H9 (cell line): Measurements from ENCODE around the gene SPAG17. TPM values are rescaled to one million over a fixed set of nuclear protein-coding genes. Genes with fewer than 3 reads are reported as not detected.

ENCODE experiments used
- DNase-seq: peaks from one replicate; pipeline ENCODE4 v3.0.0-alpha.2; 2017
- H2AFZ ChIP-seq: one replicate; pipeline ENCODE4 v1.6.1; 2013; ENCODE audit warnings: mild to moderate bottlenecking, low read length, control low read depth, moderate library complexity
- H2AK5ac ChIP-seq: 2 replicates; pipeline ENCODE4 v1.6.1; 2013; ENCODE audit warnings: low read length, control low read depth, mixed read lengths; ENCODE audit not compliant: insufficient read length
- H2BK120ac ChIP-seq: one replicate; pipeline ENCODE4 v1.6.1; 2013; ENCODE audit warnings: low read depth, mild to moderate bottlenecking, low read length, control low read depth, inconsistent platforms; ENCODE audit not compliant: poor library complexity, severe bottlenecking
- H2BK12ac ChIP-seq: 2 replicates; pipeline ENCODE4 v1.6.1; 2013; ENCODE audit warnings: low read length, control low read depth, mixed read lengths, low read depth; ENCODE audit not compliant: insufficient read length
- H2BK15ac ChIP-seq: 2 replicates; pipeline ENCODE4 v1.6.1; 2013; ENCODE audit warnings: low read depth, low read length, control low read depth
- H2BK20ac ChIP-seq: one replicate; pipeline ENCODE4 v1.6.1; 2013; ENCODE audit warnings: low read depth, mild to moderate bottlenecking, low read length, control low read depth, inconsistent platforms; ENCODE audit not compliant: poor library complexity, severe bottlenecking
- H2BK5ac ChIP-seq: 2 replicates; pipeline ENCODE4 v1.6.1; 2013; ENCODE audit warnings: low read length, control low read depth, mixed read lengths; ENCODE audit not compliant: insufficient read length
- H3K14ac ChIP-seq: 2 replicates; pipeline ENCODE4 v1.6.1; 2013; ENCODE audit warnings: low read length, control low read depth; ENCODE audit not compliant: insufficient read depth
- H3K18ac ChIP-seq: 2 replicates; pipeline ENCODE4 v1.6.1; 2013; ENCODE audit warnings: low read depth, mild to moderate bottlenecking, mixed read lengths, low read length, control low read depth; ENCODE audit not compliant: insufficient read length
- H3K23ac ChIP-seq: 2 replicates; pipeline ENCODE4 v1.6.1; 2013; ENCODE audit warnings: low read length, control low read depth, mixed read lengths, low read depth; ENCODE audit not compliant: insufficient read length
- H3K23me2 ChIP-seq: 2 replicates; pipeline ENCODE4 v1.6.1; 2013; ENCODE audit warnings: low read depth, mild to moderate bottlenecking, mixed read lengths, low read length, control low read depth; ENCODE audit not compliant: insufficient read length, poor library complexity, severe bottlenecking
- H3K27ac ChIP-seq: 2 replicates; pipeline ENCODE4 v1.5.1; 2013; ENCODE audit warnings: low read length, control low read depth, mixed read lengths, low read depth; ENCODE audit not compliant: insufficient read length
- H3K27me3 ChIP-seq: 2 replicates; pipeline ENCODE4 v1.6.1; 2013; ENCODE audit warnings: low read length, control low read depth, inconsistent platforms; ENCODE audit not compliant: insufficient read depth
- H3K4ac ChIP-seq: 2 replicates; pipeline ENCODE4 v1.6.1; 2013; ENCODE audit warnings: low read depth, mild to moderate bottlenecking, control low read depth, inconsistent platforms, low read length, moderate library complexity
- H3K4me1 ChIP-seq: 2 replicates; pipeline ENCODE4 v1.6.1; 2013; ENCODE audit warnings: low read length, control low read depth, inconsistent platforms; ENCODE audit not compliant: insufficient read depth
- H3K4me2 ChIP-seq: 2 replicates; pipeline ENCODE4 v1.6.1; 2013; ENCODE audit warnings: low read length, control low read depth, mixed read lengths; ENCODE audit not compliant: insufficient read length, insufficient read depth
- H3K56ac ChIP-seq: 2 replicates; pipeline ENCODE4 v1.6.1; 2013; ENCODE audit warnings: low read depth, mild to moderate bottlenecking, mixed read lengths, low read length, control low read depth; ENCODE audit not compliant: insufficient read length
- H3K79me1 ChIP-seq: 2 replicates; pipeline ENCODE4 v1.6.1; 2013; ENCODE audit warnings: low read depth, mild to moderate bottlenecking, moderate library complexity, low read length, control low read depth, inconsistent platforms; ENCODE audit not compliant: insufficient read depth, poor library complexity, severe bottlenecking
- H3K79me2 ChIP-seq: 2 replicates; pipeline ENCODE4 v1.6.1; 2013; ENCODE audit warnings: low read length, control low read depth, inconsistent platforms; ENCODE audit not compliant: insufficient read depth
- H3K9ac ChIP-seq: 2 replicates; pipeline ENCODE4 v1.6.1; 2013; ENCODE audit warnings: low read length, control low read depth, mixed read lengths; ENCODE audit not compliant: insufficient read length; ENCODE audit errors: extremely low read depth
- H3K9me3 ChIP-seq: one replicate; pipeline ENCODE4 v1.6.1; 2013; ENCODE audit warnings: low read depth, low read length, inconsistent platforms; ENCODE audit not compliant: control insufficient read depth
- H3T11ph ChIP-seq: one replicate; pipeline ENCODE4 v1.6.1; 2013; ENCODE audit warnings: mild to moderate bottlenecking, low read length, control low read depth, inconsistent platforms
- H4K20me1 ChIP-seq: one replicate; pipeline ENCODE4 v1.6.1; 2013; ENCODE audit not compliant: control insufficient read depth, insufficient read length, insufficient read depth
- H4K5ac ChIP-seq: 2 replicates; pipeline ENCODE4 v1.6.1; 2013; ENCODE audit warnings: low read depth, mild to moderate bottlenecking, mixed read lengths, low read length, control low read depth; ENCODE audit not compliant: insufficient read length
- H4K8ac ChIP-seq: replicated peaks from 2 replicates; pipeline ENCODE4 v1.6.1; 2013; ENCODE audit warnings: low read length, control low read depth, mixed read lengths, low read depth; ENCODE audit not compliant: insufficient read length
- H4K91ac ChIP-seq: 2 replicates; pipeline ENCODE4 v1.6.1; 2013; ENCODE audit warnings: low read depth, mild to moderate bottlenecking, moderate library complexity, mixed read lengths, low read length, control low read depth; ENCODE audit not compliant: insufficient read length
- H3K27ac Mint-ChIP-seq, 3 experiments: 2 replicates in 2 of 3; 3 replicates in 1 of 3; pipeline ENCODE4 v1.8.0; 2020 to 2021; ENCODE audit warnings: mixed read lengths in 3 of 3, mild to moderate bottlenecking in 1 of 3, moderate library complexity in 1 of 3
- H3K27me3 Mint-ChIP-seq: 2 replicates; pipeline ENCODE4 v1.8.0; 2021; ENCODE audit warnings: low read depth, mild to moderate bottlenecking, moderate library complexity, mixed read lengths
- H3K36me3 Mint-ChIP-seq, 3 experiments: 2 replicates in 2 of 3; 3 replicates in 1 of 3; pipeline ENCODE4 v1.8.0; 2020 to 2021; ENCODE audit warnings: low read depth in 3 of 3, mixed read lengths in 3 of 3; ENCODE audit not compliant: insufficient read depth in 1 of 3
- H3K4me1 Mint-ChIP-seq, 2 experiments: 2 replicates each; pipeline ENCODE4 v1.8.0; 2020; ENCODE audit warnings: mixed read lengths in 2 of 2
- H3K4me3 Mint-ChIP-seq, 2 experiments: 2 replicates in 1 of 2; 3 replicates in 1 of 2; pipeline ENCODE4 v1.8.0; 2020 to 2021; ENCODE audit warnings: mild to moderate bottlenecking in 2 of 2, mixed read lengths in 2 of 2, moderate library complexity in 1 of 2
- H3K9me3 Mint-ChIP-seq, 2 experiments: 2 replicates in 1 of 2; 3 replicates in 1 of 2; pipeline ENCODE4 v1.8.0; 2020; ENCODE audit warnings: mild to moderate bottlenecking in 2 of 2, mixed read lengths in 2 of 2, moderate library complexity in 1 of 2
- CTCF ChIP-seq: fragments of 200-600 bp; sonication (generic); conservative IDR thresholded peaks from 3 replicates; pipeline ENCODE4 v1.8.0; 2021; ENCODE audit warnings: antibody characterized with exemption, mild to moderate bottlenecking
- WGBS: extraction: QIAGEN DNeasy Blood & Tissue Kit; methylation state at CpG from one replicate; pipeline ENCODE4 v1.1.7; 2013; ENCODE audit warnings: missing lambda C conversion rate, low lambda C conversion rate, mixed read lengths; ENCODE audit not compliant: insufficient read length; ENCODE audit errors: extremely low coverage; 5-methylcytosine and 5-hydroxymethylcytosine counted together
- total RNA-seq: library from RNA; stranded (reverse); gene quantifications from 2 replicates; pipeline ENCODE4 v1.2.1, GENCODE V29; 2021

SPAG17 gene
- total RNA-seq, 1 experiment from 2014 or later: 0.37 TPM

- H3K9ac ChIP-seq: no peak overlapping the region
- H2BK12ac ChIP-seq: no peak overlapping the region
- Mint-ChIP-seq H3K4me1 (no peaks in the 10 kb centered on the region), H3K4me3 (no peak overlapping the region), H3K9me3 (no peaks in the 10 kb centered on the region), H3K36me3 (no peaks in the 10 kb centered on the region), H3K27me3 (no peaks in the 10 kb centered on the region), H3K27ac (no peak overlapping the region)
- no peak overlapping the region for H4K91ac ChIP-seq
- DNase-seq: no peak
- H3K79me1 ChIP-seq: no peaks in the 10 kb centered on the region
- no peak for TF ChIP-seq CTCF
- H3K4me2 ChIP-seq: no peak overlapping the region
- no peak overlapping the region for H2AFZ ChIP-seq
- H3K79me2 ChIP-seq: no peaks in the 10 kb centered on the region
- H3K14ac ChIP-seq: no peak overlapping the region
- H2BK15ac ChIP-seq: no peak overlapping the region
- WGBS: no CpG with 5 or more reads among the region's 2 CpGs
- H2BK5ac ChIP-seq: no peak overlapping the region
- no peaks in the 10 kb centered on the region for H4K20me1 ChIP-seq
- H3K9me3 ChIP-seq: no peaks in the 10 kb centered on the region
- no peak overlapping the region for H4K8ac ChIP-seq
- H3K23me2 ChIP-seq: no peaks in the 10 kb centered on the region
- no peak overlapping the region for H2AK5ac ChIP-seq
- no peak overlapping the region for H3K23ac ChIP-seq
- no peak overlapping the region for H4K5ac ChIP-seq
- no peak overlapping the region for H3K4ac ChIP-seq
- H3K27ac ChIP-seq: no peak overlapping the region
- H3T11ph ChIP-seq: no peak overlapping the region
- no peaks in the 10 kb centered on the region for H3K27me3 ChIP-seq
- H2BK120ac ChIP-seq: no peak overlapping the region
- H2BK20ac ChIP-seq: no peak overlapping the region
- H3K56ac ChIP-seq: no peak overlapping the region
- H3K18ac ChIP-seq: no peak overlapping the region
- H3K4me1 ChIP-seq: no peaks in the 10 kb centered on the region
Observed at GRCh38 chr1:118214866-118215265, 29.8 kb upstream of the SPAG17 start.
